Left forelimb (tissue), 1 donor: ENCODE measurements around the gene MGAT2.
A peak's percentile ranks its signal among the peaks of the same experiment; 100 is the strongest.
"Not testable (repeated sequence)": the region's sequence is repeated elsewhere in the genome, so short reads cannot be mapped to it uniquely, and the experiment has no call there.

ENCODE experiments used
- DNase-seq: peaks from one replicate; pipeline ENCODE4 v3.0.0-alpha.2; 2018; ENCODE audit warnings: low spot score

MGAT2 gene

DNA sequence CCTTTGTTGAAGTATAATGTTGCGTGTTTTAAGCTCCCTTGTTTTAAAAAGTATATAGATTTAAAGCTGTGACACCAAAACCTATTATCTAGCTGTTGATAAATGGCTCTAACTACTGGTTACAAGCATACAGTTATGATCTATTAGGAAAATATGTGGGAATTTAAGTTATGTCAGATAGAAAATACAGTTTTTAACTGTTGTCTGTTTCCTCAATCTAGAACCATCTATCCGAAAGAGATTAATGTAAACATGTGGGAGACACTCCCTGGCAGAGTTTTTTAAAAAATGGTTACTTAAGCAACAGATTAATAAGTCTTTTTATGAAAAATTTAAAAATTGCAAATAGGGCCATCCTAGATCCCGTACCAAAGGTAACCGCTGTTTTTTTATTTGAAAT, 8.3 kb upstream of the MGAT2 start:
- DNase-seq: no peak

- DNase-seq: no peak
Observed at GRCh38 chr14:49612671-49613070, 7.9 kb upstream of the MGAT2 start.

DNA sequence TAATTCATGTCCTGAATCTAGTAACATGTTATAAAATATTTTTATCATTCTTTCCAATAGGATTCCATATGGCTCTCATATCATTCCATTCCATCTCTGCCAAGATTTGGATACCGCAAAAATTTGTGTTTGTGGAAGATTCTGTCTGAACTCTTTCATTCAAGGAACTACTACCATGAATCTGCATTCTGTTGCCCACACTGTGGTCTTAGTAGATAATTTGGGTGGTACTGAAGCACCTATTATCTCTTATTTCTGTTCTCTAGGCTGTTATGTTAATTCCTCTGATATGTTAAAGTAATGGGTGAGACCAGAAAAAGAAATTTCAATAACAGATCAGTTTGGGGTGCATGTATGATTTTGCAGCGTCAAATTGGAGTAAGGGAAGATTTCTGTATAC, 6.4 kb upstream of the MGAT2 start:
- DNase-seq: no peak

DNA sequence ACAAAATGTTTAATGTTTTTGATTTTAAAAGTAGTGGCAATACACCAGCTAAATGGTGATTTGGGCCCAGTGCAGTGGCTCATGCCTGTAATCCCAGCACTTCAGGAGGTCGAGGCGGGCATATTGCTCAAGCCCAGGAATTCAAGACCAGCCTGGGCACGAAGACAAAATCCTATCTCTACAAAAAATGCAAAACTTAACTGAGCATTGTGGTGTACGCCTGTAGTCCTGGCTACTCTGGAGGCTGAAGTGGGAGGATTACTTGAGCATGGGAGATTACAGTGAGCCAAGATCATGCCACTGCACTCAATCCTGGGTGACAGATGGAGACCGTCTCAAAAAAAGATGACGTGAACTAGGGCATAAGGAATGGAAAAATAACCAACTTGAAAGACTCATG, 4.8 kb upstream of the MGAT2 start:
- DNase-seq: no peak

DNA sequence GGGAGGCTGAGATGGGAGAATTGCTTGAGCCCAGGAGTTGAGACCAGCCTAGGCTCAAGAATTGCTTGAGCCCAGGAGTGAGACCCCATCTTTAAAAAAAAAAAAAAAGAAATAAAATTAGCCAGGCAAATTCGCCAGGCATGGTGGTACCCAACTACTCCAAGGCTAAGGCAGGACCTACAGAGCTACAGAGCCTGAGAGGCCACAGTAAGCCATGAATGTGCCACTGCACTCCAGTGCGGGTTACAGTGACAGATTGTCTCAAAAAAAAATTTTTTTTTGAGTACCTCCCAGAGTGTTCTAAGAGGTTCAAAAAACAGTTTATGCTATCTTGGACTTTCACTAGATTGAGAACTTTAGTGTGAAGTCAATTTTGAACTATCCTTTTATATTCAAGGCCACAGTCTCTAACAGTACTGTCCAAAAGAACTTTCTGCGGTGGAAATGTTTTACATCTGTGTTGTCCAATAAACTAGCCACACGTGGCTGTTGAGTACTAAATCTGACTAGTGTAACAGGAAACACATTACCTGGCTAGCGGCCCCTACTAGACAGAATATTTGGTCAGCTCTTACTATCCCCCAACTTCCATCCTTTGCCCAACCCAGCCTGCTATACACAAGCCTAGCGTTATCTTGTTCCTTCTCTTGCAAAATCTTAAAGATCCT, 2.6 kb upstream of the MGAT2 start:
- no peak for DNase-seq

DNA sequence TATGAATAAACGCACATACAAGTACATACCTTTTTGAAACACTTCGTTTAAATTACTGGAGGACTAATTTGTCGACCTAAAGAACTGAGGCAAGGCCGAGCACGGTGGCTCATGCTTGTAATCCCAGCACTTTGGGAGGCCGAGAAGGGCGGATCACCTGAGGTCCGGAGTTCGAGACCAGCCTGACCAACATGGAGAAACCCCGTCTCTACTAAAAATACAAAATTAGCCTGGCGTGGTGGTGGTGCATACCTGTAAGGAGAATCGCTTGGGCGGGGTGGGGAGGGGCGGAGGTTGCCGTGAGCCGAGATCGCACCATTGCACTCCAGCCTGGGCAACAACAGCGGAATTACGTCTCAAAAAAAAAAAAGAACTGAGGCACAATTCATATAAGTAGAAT, 1.3 kb upstream of the MGAT2 start:
- DNase-seq: not testable (repeated sequence)

DNA sequence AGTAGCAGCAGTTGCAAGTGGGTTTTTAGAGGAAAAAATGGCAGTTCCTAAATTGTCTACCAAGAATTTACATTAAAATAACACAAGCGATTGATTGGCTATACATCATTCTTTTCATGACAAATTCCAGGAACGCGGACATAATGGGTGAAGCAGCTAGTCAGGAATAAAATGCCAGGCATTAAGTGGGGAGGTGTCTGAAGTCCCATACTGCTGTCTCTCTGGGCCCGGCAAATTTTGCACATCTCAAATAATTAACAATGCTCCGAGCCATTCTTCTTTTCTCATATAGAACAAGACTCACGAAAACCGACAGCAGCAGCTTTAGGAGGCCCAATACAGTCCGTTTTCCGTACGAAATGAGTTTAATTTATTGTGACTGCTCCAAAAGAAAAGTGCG, 869 bp upstream of the MGAT2 start:
- no peak for DNase-seq

DNA sequence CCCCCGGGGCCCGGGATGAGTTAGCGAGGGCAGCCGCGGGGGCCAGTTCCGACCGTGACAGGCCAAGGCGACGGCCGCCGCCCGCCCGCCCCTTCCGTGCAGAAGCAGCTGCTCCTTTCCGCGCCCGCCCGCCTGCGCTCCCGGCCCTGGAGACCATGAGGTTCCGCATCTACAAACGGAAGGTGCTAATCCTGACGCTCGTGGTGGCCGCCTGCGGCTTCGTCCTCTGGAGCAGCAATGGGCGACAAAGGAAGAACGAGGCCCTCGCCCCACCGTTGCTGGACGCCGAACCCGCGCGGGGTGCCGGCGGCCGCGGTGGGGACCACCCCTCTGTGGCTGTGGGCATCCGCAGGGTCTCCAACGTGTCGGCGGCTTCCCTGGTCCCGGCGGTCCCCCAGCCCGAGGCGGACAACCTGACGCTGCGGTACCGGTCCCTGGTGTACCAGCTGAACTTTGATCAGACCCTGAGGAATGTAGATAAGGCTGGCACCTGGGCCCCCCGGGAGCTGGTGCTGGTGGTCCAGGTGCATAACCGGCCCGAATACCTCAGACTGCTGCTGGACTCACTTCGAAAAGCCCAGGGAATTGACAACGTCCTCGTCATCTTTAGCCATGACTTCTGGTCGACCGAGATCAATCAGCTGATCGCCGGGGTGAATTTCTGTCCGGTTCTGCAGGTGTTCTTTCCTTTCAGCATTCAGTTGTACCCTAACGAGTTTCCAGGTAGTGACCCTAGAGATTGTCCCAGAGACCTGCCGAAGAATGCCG, 699 bp downstream of the MGAT2 start:
- DNase-seq: peak; percentile 84

DNA sequence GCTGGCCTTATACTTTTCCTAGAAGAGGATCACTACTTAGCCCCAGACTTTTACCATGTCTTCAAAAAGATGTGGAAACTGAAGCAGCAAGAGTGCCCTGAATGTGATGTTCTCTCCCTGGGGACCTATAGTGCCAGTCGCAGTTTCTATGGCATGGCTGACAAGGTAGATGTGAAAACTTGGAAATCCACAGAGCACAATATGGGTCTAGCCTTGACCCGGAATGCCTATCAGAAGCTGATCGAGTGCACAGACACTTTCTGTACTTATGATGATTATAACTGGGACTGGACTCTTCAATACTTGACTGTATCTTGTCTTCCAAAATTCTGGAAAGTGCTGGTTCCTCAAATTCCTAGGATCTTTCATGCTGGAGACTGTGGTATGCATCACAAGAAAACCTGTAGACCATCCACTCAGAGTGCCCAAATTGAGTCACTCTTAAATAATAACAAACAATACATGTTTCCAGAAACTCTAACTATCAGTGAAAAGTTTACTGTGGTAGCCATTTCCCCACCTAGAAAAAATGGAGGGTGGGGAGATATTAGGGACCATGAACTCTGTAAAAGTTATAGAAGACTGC, 1.5 kb downstream of the MGAT2 start:
- DNase-seq: no peak

- DNase-seq: no peak
Observed at GRCh38 chr14:49623387-49623786, 2.8 kb downstream of the MGAT2 start.

GRCh38 chr14:49623941-49624839, 3.6 kb downstream of the MGAT2 start:
- no peak for DNase-seq

GRCh38 chr14:49633640-49634546, 13.3 kb downstream of the MGAT2 start:
- DNase-seq: peak; percentile 97

DNA sequence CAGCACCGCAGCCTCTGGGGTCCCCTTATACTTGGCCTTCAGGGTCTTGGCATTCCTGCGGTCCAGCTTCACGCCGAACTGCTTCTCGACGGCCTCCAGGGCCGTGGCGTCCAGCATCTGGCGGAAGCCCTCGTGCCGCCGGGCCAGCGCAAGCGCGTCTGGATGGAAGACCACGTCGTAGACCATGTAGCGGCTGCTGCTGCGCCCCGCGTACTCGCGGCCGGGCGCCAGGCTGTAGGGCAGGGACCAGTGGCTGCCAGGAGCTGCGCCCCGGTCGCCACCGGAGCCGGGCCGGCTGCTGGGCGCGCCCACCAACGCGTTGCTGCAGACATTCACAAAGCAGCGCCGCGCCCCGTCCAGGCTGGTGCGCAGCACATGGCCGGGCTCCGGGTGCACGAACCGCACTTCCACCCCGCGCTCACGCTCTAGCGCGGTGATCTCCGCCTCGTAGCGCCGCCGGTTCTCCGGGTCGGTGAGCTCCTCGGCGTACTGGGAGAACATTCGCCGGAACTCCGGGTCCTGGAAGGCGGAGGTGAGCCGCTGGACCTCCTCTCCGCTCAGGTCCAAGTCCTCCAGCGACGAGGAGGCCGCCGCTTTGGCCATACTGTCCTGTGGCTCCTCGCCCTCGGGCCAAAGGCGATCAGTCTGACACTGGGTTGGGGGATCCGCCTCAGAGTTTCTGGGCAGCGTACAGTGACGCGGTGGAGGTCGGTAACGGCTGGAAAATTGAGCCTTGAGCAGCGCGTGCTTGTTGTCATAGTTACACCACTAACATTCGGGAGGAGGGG, 14.1 kb downstream of the MGAT2 start, which contains the start of gene DNAAF2:
DNAAF2 (minus strand) TSS at position 698 of the 788 bp plus-strand sequence; CDS start at position 603, 95 bp downstream.
- peak; percentile 81 for DNase-seq

- DNase-seq: no peak
Observed at GRCh38 chr14:49636866-49637265, 16.3 kb downstream of the MGAT2 start.

- no peak for DNase-seq
Observed at GRCh38 chr14:49637534-49638078, 17.0 kb downstream of the MGAT2 start.

DNA sequence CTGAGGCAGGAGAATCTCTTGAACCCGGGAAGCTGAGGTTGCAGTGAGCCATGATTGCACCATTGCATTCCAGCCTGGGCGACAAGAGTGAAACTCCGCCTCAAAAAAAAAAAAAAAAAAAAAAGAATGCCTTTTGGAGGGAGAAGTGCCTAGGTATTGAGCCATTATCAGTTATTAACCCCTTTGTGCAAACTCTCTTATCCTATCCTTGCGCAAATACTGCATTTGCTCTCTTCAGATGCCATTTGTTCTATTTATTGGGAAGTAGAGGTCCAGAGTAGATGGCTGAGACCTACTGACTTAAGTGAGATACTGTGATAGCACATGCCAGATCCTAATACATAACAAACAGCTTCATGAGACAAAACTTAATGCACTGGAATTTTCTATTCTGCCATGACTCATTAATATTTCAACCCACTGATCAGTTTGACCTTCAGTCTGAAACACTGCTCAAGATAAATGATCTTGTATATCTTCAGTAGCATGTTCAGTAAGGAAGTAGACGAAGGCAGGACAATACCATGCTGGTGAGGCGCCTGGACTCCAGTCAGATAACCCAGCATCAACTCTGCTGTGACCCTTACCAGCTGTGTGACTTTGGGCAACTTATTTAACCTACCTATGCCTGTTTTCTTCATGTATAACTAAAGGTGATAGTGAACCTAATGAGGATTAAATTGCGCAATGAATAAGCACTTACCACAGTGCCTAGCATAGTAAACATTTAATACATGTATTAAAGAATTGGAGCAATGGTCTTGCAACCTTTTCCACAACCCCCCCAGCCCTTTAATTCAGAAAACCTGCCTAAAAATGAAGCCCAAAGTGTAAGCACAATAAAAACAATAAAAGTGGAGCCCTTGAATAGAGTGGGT, 20.2 kb downstream of the MGAT2 start:
- no peak for DNase-seq

GRCh38 chr14:49641697-49642129, 21.1 kb downstream of the MGAT2 start:
- no peak for DNase-seq

- DNase-seq: no peak
Observed at GRCh38 chr14:49642163-49642562, 21.6 kb downstream of the MGAT2 start.

DNA sequence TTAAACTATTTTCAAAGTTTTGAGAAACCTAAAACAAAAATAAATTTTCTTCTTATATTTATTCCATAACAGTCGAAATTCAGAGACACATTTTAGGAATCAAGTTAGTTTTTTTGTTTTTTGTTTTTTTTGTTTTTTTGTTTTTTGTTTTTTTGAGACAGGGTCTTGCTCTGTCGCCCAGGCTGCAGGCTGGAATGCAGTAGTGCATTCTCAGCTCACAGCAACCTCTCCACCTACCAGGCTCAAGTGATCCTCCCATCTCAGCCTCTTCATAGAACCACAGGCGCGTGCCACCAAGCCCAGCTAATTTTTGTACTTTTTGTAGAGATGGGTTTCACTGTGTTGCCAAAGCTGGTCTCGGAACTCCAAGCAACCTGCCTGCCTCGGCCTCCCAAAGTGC, 32.9 kb downstream of the MGAT2 start:
- DNase-seq: no peak
